ENCODE measurements around the gene ASPHD2.

DNA sequence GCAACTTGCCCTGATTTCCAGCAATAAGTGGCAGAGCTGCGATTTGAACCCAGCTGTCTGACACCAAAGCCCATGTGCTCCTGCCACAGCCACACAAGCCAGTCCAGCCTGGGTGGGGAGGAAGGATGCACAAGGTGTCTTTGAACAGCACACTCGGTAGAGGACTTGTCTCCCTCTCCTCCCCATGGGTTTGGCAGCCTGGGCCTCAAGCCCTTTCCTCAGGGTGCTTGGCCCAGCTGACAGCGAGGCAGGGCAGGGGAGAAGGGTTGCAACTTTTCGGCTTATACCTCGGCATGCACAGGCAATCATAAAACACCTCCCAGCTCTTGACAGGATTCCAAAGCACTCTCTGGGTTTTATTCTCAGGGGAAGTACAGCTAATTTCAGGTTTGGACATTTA lies 19.3 kb downstream of the ASPHD2 start:
- TF ChIP-seq, protein P1, sequence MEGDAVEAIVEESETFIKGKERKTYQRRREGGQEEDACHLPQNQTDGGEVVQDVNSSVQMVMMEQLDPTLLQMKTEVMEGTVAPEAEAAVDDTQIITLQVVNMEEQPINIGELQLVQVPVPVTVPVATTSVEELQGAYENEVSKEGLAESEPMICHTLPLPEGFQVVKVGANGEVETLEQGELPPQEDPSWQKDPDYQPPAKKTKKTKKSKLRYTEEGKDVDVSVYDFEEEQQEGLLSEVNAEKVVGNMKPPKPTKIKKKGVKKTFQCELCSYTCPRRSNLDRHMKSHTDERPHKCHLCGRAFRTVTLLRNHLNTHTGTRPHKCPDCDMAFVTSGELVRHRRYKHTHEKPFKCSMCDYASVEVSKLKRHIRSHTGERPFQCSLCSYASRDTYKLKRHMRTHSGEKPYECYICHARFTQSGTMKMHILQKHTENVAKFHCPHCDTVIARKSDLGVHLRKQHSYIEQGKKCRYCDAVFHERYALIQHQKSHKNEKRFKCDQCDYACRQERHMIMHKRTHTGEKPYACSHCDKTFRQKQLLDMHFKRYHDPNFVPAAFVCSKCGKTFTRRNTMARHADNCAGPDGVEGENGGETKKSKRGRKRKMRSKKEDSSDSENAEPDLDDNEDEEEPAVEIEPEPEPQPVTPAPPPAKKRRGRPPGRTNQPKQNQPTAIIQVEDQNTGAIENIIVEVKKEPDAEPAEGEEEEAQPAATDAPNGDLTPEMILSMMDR (IDR thresholded peaks at IDR 0.05): no peak
- TF ChIP-seq POLR2A (IDR thresholded peaks at IDR 0.05): no peak

Measured in lower leg skin (tissue), 3 donors.